GM12874 (cell line): ENCODE data around the gene FSTL5.

ENCODE experiments used
- CTCF ChIP-seq: IDR thresholded peaks from 2 replicates; pipeline ENCODE4 v1.5.1; 2011; ENCODE audit warnings: low read depth, mild to moderate bottlenecking, control low read depth, low read length, moderate library complexity; ENCODE audit not compliant: insufficient read depth

FSTL5 gene

GRCh38 chr4:162154862-162155540 is 8.8 kb downstream of the FSTL5 start:
- no peak for TF ChIP-seq CTCF

- no peak for TF ChIP-seq CTCF
These were observed 11.9 kb downstream of the FSTL5 start for GRCh38 chr4:162151850-162152249.

DNA sequence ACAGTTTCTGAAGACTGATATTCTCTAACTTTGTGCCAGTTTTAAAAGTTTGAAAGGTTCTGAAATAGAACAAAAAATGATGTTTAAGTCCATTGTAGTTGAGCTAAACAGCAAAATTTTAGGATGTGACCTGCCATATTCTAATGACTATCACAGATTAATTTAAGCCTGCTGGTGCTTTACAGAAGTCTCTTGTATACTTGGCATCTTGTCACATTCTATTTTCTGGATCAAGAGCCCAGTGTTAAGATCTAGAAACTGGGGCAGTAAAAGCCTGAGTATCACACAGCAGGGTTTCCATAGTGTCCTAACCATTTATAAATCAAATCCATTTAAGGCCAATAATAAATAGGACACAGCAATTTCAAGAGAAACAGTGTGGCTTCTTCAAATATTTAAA is 12.4 kb downstream of the FSTL5 start:
- TF ChIP-seq CTCF = no peak

DNA sequence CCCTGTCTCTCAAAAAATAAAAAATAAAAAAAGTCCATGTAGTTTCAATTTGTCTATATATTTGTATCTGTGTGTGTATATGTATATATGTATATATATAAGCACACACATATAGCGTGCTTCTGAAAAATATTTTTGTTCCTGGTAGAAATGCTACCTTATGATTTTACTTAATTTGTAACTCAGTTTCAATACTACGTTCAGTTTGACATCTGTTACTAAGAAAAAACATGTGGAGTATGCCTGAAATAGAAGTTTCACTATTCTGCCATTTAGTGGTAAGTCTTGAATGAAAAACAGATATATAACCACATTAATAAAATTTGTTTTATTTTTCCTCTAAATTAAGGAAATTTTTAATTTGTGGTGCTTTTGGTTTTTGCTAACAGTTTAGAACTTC is 14.2 kb downstream of the FSTL5 start:
- TF ChIP-seq CTCF = no peak

DNA sequence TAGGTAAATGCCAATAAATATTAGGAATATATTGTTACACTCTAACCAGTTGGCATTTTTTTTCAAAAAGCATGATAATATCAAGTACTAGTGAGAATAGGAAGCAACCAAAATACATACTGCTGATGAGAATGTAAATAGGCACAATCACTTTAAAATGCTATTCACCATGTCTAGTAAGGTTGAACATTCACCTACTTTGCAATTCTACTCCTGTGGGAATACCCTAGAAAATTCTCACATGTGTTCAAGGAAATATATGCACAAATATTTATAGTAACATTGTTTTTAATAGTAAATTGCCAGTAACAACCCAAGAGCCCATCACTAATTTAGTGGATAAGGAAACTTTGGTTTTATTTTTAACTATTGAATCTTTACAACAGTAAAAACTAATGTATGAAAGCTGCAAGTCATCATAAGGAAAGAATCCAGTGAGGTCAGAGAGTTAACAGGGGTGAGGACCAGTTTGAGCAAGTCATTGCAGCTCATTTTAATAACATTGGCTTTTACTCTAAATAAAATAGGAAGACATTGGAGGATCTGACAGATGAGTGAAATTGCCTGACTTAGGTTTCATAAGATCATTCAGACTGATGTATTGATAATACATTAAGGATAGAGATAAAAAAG is 23.6 kb downstream of the FSTL5 start:
- no peak for TF ChIP-seq CTCF

DNA sequence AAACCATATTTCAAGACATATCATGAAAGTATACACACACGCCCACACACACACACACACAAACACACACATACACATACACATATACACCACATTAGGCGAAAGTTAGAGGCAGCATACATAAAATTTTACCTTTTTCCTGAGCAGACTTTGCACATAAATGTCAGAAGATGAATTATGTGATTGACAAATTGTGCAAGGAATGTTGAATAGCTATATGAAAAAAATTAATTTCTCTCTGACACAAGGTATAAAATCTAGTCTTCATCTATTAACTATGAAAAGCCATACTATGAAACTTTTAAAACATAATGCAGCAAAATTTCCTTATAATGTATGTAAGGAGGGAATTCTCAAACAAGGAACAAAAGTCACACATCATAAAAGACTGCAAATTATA is 24.4 kb downstream of the FSTL5 start:
- no peak for TF ChIP-seq CTCF

GRCh38 chr4:162131256-162131655 is 32.5 kb downstream of the FSTL5 start:
- no peak for TF ChIP-seq CTCF
